Pancreas (tissue), 10 donors: ENCODE data around the gene PER2. TPM values are rescaled to one million over a fixed set of nuclear protein-coding genes. Genes with fewer than 3 reads are reported as not detected.

ENCODE experiments used
- ATAC-seq, 4 donors: fragments of 200-7000 bp; cut with Tn5 transposase; one replicate each; pipeline versions ENCODE4 v1.8.0 to v1.9.1; 2020; ENCODE audit warnings: mild to moderate bottlenecking in 4 of 4, moderate library complexity in 4 of 4
- DNase-seq, 6 donors: peaks; one replicate each; pipeline ENCODE4 v3.0.0-alpha.2; 2020
- FAIRE-seq: peaks from 2 replicates; lab custom pipeline; 2012; peaks lifted over from hg19 to GRCh38; lab: Jason Lieb, UNC
- H3K27ac ChIP-seq, 4 donors: fragments of 200-600 bp; sonication (generic); 1 replicate in 3 of 4; 2 replicates in 1 of 4; pipeline versions ENCODE4 v1.5.0 to v1.8.0; 2020
- H3K27me3 ChIP-seq, 4 donors: fragments of 200-600 bp; one replicate each; pipeline ENCODE4 v1.8.0; 2021
- H3K36me3 ChIP-seq, 3 donors: fragments of 200-600 bp; sonication (generic) in 1 of 3; one replicate each; pipeline versions ENCODE4 v1.5.0 to v1.8.0; 2020 to 2021
- H3K4me1 ChIP-seq, 3 donors: fragments of 200-600 bp; one replicate each; pipeline ENCODE4 v1.8.0; 2021
- H3K4me3 ChIP-seq, 4 donors: fragments of 200-600 bp; sonication (generic) in 2 of 4; one replicate each; pipeline versions ENCODE4 v1.5.0 to v1.8.0; 2020 to 2021
- H3K9me3 ChIP-seq, 4 donors: fragments of 200-600 bp; one replicate each; pipeline ENCODE4 v1.8.0; 2021
- CTCF ChIP-seq, 4 donors: fragments of 200-600 bp; sonication (generic) in 3 of 4; IDR thresholded peaks; one replicate each; pipeline versions ENCODE4 v1.5.0 to v1.8.0; 2021; ENCODE audit warnings: antibody characterized with exemption in 4 of 4
- WGBS, 2 donors: extraction: QIAGEN DNeasy Blood & Tissue Kit; methylation state at CpG; one replicate each; pipeline ENCODE4 v1.1.7; 2013; 5-methylcytosine and 5-hydroxymethylcytosine counted together
- intact Hi-C, 3 donors: fragments of 100-400 bp; cut with DNase I; formaldehyde crosslinking; loops; one replicate each; pipeline versions ENCODE4 v1.11.1 to v1.14.2; 2022
- polyA plus RNA-seq, 2 donors: library from polyadenylated mRNA; stranded (reverse); fragments of 200-250 nt; gene quantifications; one replicate each; pipeline ENCODE4 v1.2.3, GENCODE V29; 2013
- total RNA-seq, 6 donors: library from RNA; stranded (reverse); fragmentation: NEBNext Ultra II Directional in 4 of 6; extraction: Animal tissue kit (Norgen Biotek cat#: 25700) in 4 of 6; gene quantifications; one replicate each; pipeline versions ENCODE4 v1.2.1 to v1.2.4, GENCODE V29; 2021 to 2023
- donor health status: healthy with polysubstance abuse.
- donor health status: DM: no; HTN: no; CAD: no; lungs with moderate emphysema.
- donor health status: DM: no; HTN: no; CAD: no.
- donor health status: control.
- donor health status: control.
- donor health status: Bipolar disorder and iron deficiency.
- donor health status: DM: yes; HTN: yes; CAD: no.
- donor health status: DM: no; HTN: no; CAD: no.
- donor health status: DM: no; HTN: no; CAD: no.
- donor health status: DM: yes; HTN: yes; CAD: no.

The PER2 gene
- total and polyA plus RNA-seq, 8 donors: 6.9 to 12.2 (median 9.3) TPM

GRCh38 chr2:238321467-238321866 is 33.1 kb upstream of the PER2 start:
- FAIRE-seq (no peak), ATAC-seq (no peak), DNase-seq (no peak)
- 42 to 53% methylated on average over 9 of the region's 9 CpGs for WGBS, 2 donors
- peaks cover 0 to 8% (median 7%) of the 10 kb centered on the region in 3 donors for H3K4me1 ChIP-seq
- intact Hi-C loops: loop anchor here in 1 of 3 donors (10.0 kb wide), 1 partner anchor 57 kb away; no protein-coding TSS in a partner anchor
- H3K4me3 ChIP-seq: peak overlapping the region; percentile 75 to 84 (median 76)
- no peaks in the 10 kb centered on the region for H3K27me3 ChIP-seq
- TF ChIP-seq CTCF (IDR thresholded peaks at IDR 0.05): no peak
- no peak overlapping the region for H3K27ac ChIP-seq
- no peaks in the 10 kb centered on the region for H3K36me3 ChIP-seq
- no peaks in the 10 kb centered on the region for H3K9me3 ChIP-seq

DNA sequence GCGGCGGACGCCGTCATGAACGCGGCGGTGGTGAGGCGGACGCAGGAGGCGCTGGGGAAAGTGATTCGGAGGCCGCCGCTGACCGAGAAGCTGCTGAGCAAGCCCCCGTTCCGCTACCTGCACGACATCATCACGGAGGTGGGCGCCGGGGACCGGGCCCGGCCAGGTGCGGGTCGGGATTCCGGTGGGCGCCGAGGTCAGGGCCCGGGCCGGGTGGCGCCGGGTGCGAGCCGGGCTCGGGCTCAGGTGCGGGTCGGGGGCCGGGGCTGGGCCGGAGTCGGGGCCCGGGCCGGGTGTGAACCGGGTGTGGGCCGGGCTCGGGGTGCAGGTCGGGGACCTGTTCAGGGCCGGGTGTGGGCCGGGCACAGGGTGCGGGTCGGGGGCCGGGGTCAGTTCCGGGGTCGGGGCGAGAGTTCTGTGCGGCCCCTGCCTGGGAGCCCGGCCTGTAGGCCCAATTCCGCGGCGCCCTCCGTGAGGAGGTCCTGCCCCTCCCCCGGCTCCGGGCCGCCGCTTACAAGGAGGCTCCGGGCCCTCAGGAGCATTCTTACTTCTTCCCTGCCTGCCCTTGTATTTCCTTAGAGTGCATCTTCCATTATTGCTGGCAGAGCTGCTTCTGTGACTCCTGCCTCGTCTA is 32.4 kb upstream of the PER2 start:
- H3K9me3 ChIP-seq: no peaks in the 10 kb centered on the region
- H3K27ac ChIP-seq: no peak overlapping the region
- no peak for TF ChIP-seq CTCF (IDR thresholded peaks at IDR 0.05)
- peak overlapping the region; percentile 75 to 84 (median 76) for H3K4me3 ChIP-seq
- intact Hi-C loops: loop anchor here in 1 of 3 donors (10.0 kb wide), 1 partner anchor 56 kb away; no protein-coding TSS in a partner anchor
- H3K27me3 ChIP-seq: no peaks in the 10 kb centered on the region
- ATAC-seq (peak in 1 of 4 donors; percentile 8), DNase-seq (peak in 2 of 6 donors; percentile 73 to 83), FAIRE-seq (no peak)
- H3K4me1 ChIP-seq: peaks cover 0 to 8% (median 7%) of the 10 kb centered on the region in 3 donors
- H3K36me3 ChIP-seq: no peaks in the 10 kb centered on the region
- WGBS, 2 donors: 0 to 1% methylated on average over 50 to 65 of the region's 65 CpGs

- FAIRE-seq: no peak
- ATAC-seq: peak; percentile 98 to 99 (median 99)
- WGBS, 2 donors: 0 to 1% methylated on average over 30 to 58 of the region's 58 CpGs
- Histone ChIP-seq H3K9me3 (no peaks in the 10 kb centered on the region), H3K36me3 (no peaks in the 10 kb centered on the region), H3K27ac (peak within 1 kb of the TSS; percentile 20 to 79 (median 50)), H3K27me3 (no peaks in the 10 kb centered on the region), H3K4me3 (peak within 1 kb of the TSS; percentile 75 to 84 (median 76)), H3K4me1 (peaks cover 0 to 8% (median 7%) of the 10 kb centered on the region in 3 donors)
- no peak for TF ChIP-seq CTCF (IDR thresholded peaks at IDR 0.05)
- intact Hi-C loops: loop anchor here in 1 of 3 donors (10.0 kb wide), 1 partner anchor 55 kb away; no protein-coding TSS in a partner anchor
- DNase-seq: peak; percentile 97 to 99 (median 98)
Measured at GRCh38 chr2:238320246-238320647, 31.8 kb upstream of the PER2 start, which contains the start of gene TRAF3IP1. Gene TRAF3IP1 (plus strand): TSS chr2:238320518. CDS start chr2:238320663, 145 bp downstream.

- H3K4me3 ChIP-seq: no peak overlapping the region
- no peak for ATAC-seq
- H3K36me3 ChIP-seq: no peaks in the 10 kb centered on the region
- H3K9me3 ChIP-seq: no peaks in the 10 kb centered on the region
- H3K27me3 ChIP-seq: no peaks in the 10 kb centered on the region
- H3K4me1 ChIP-seq: no peaks in the 10 kb centered on the region
- WGBS, 2 donors: 87 to 95% methylated on average over 13 of the region's 13 CpGs
- FAIRE-seq: no peak
- no peak for TF ChIP-seq CTCF (IDR thresholded peaks at IDR 0.05)
- intact Hi-C loops: no loop called here
- H3K27ac ChIP-seq: no peak overlapping the region
- DNase-seq: no peak
Measured at GRCh38 chr2:238315031-238315595, 26.7 kb upstream of the PER2 start.
